ENCODE data around the gene C1QTNF8. TPM values are rescaled to one million over a fixed set of nuclear protein-coding genes. Genes with fewer than 3 reads are reported as not detected.

Gene C1QTNF8
- total RNA-seq, 1 experiment from 2014 or later = not detected

DNA sequence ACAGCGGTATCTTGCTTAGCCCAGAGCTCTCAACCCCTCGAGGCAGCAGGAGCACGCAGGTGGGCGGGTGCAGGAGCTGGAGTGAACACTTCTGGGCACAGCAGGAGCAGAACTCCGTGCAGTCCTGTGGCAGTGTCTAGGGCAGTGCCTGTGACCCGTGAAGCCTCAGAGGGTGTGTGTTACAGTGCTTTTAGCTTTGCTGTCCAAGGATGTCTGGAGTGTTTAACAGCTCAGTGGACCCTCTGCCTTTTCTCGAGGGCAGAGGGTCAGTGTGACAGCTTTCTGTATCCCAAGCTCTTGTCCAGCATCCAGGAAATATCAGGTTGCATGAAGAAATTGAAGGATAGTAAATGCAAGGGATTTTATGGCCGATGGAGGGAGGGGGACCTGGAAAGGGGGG lies 39.8 kb downstream of the C1QTNF8 start:
- no peak overlapping the region for H3K4me2 ChIP-seq (ENCODE audit: insufficient read depth, insufficient read length, low read length)
- 0 out of 4 replicates have a peak, but pooled peaks cover 0 to 2% of the 10 kb centered on the region in 2 experiments for H3K4me1 Mint-ChIP-seq
- H3K4ac ChIP-seq (ENCODE audit: low read depth, low read length) = no peak overlapping the region
- WGBS (ENCODE audit: extremely low coverage, insufficient read length, low lambda C conversion rate) = no CpG with 5 or more reads among the region's 8 CpGs
- H3K56ac ChIP-seq (ENCODE audit: insufficient read length, low read depth, low read length) = no peak overlapping the region
- no peak overlapping the region for H2BK5ac ChIP-seq (ENCODE audit: insufficient read length, low read length)
- H3K4me3 Mint-ChIP-seq = no peak overlapping the region
- H2BK15ac ChIP-seq (ENCODE audit: low read depth, low read length) = no peak overlapping the region
- H2BK120ac ChIP-seq (ENCODE audit: low read depth, low read length, poor library complexity, severe bottlenecking) = no peak overlapping the region
- H3K36me3 Mint-ChIP-seq (ENCODE audit: insufficient read depth in 1 of 3, low read depth in 3 of 3) = peaks cover 2 to 5% (median 4%) of the 10 kb centered on the region in 3 experiments; a peak in 5 of 7 replicates
- H3T11ph ChIP-seq (ENCODE audit: low read length) = no peak overlapping the region
- H4K5ac ChIP-seq (ENCODE audit: insufficient read length, low read depth, low read length) = no peak overlapping the region
- H3K9me3 ChIP-seq (ENCODE audit: control insufficient read depth, low read depth, low read length) = no peaks in the 10 kb centered on the region
- H3K27ac ChIP-seq (ENCODE audit: insufficient read length, low read depth, low read length) = no peak overlapping the region
- no peaks in the 10 kb centered on the region for H3K79me2 ChIP-seq (ENCODE audit: insufficient read depth, low read length)
- no peak overlapping the region for H3K23ac ChIP-seq (ENCODE audit: insufficient read length, low read depth, low read length)
- no peaks in the 10 kb centered on the region for H3K27me3 ChIP-seq (ENCODE audit: insufficient read depth, low read length)
- H4K20me1 ChIP-seq (ENCODE audit: control insufficient read depth, insufficient read depth, insufficient read length) = no peaks in the 10 kb centered on the region
- no peak overlapping the region for H4K91ac ChIP-seq (ENCODE audit: insufficient read length, low read depth, low read length)
- no peak overlapping the region for H4K8ac ChIP-seq (replicated peaks; ENCODE audit: insufficient read length, low read depth, low read length)
- no peak overlapping the region for H2AFZ ChIP-seq (ENCODE audit: low read length)
- no peaks in the 10 kb centered on the region for H3K23me2 ChIP-seq (ENCODE audit: insufficient read length, low read depth, low read length, poor library complexity, severe bottlenecking)
- H3K79me1 ChIP-seq (ENCODE audit: insufficient read depth, low read depth, low read length, poor library complexity, severe bottlenecking) = no peaks in the 10 kb centered on the region
- TF ChIP-seq CTCF (conservative IDR thresholded peaks at IDR 0.05) = no peak
- H3K9me3 Mint-ChIP-seq = peaks cover 5 to 7% of the 10 kb centered on the region in 2 experiments
- no peak overlapping the region for H3K14ac ChIP-seq (ENCODE audit: insufficient read depth, low read length)
- no peak overlapping the region for H3K27ac Mint-ChIP-seq
- no peak overlapping the region for H2AK5ac ChIP-seq (ENCODE audit: insufficient read length, low read length)
- no peak overlapping the region for H2BK12ac ChIP-seq (ENCODE audit: insufficient read length, low read depth, low read length)
- H3K27me3 Mint-ChIP-seq (ENCODE audit: low read depth) = peaks cover 13% of the 10 kb centered on the region
- no peak for DNase-seq
- no peak overlapping the region for H3K18ac ChIP-seq (ENCODE audit: insufficient read length, low read depth, low read length)
- H2BK20ac ChIP-seq (ENCODE audit: low read depth, low read length, poor library complexity, severe bottlenecking) = no peak overlapping the region
- no peak overlapping the region for H3K9ac ChIP-seq (ENCODE audit: extremely low read depth, insufficient read length, low read length)
- no peaks in the 10 kb centered on the region for H3K4me1 ChIP-seq (ENCODE audit: insufficient read depth, low read length)
